NCI-H146 treated with DMSO at 0.1 percent for 48 hours (cell line): ENCODE results near the gene PERP.
"Not testable (repeated sequence)": the region's sequence is repeated elsewhere in the genome, so short reads cannot be mapped to it uniquely, and the experiment has no call there.

Experiments used
- DNase-seq: peaks from one replicate; lab custom pipeline; 2025; ENCODE audit not compliant: unreplicated experiment; lab: John Stamatoyannopoulos, UW

PERP gene

GRCh38 chr6:138107078-138107751, at the start of gene PERP:
Gene PERP (minus strand): TSS chr6:138107419. CDS start chr6:138107340, 79 bp downstream.
- DNase-seq: peak; percentile 78

GRCh38 chr6:138155443-138155842, 48.2 kb upstream of the PERP start:
- no peak for DNase-seq

- DNase-seq: no peak
Observed at GRCh38 chr6:138146544-138146943, 39.3 kb upstream of the PERP start.

- no peak for DNase-seq
Observed at GRCh38 chr6:138145402-138145801, 38.2 kb upstream of the PERP start.

- DNase-seq: no peak
Observed at GRCh38 chr6:138142806-138143205, 35.6 kb upstream of the PERP start.

GRCh38 chr6:138129190-138129589, 22.0 kb upstream of the PERP start:
- DNase-seq: no peak

GRCh38 chr6:138128096-138128495, 20.9 kb upstream of the PERP start:
- DNase-seq: no peak

- no peak for DNase-seq
Observed at GRCh38 chr6:138124096-138124495, 16.9 kb upstream of the PERP start.

GRCh38 chr6:138119976-138120375, 12.8 kb upstream of the PERP start:
- DNase-seq: no peak

GRCh38 chr6:138119229-138119628, 12.0 kb upstream of the PERP start:
- not testable (repeated sequence) for DNase-seq

- no peak for DNase-seq
Observed at GRCh38 chr6:138117376-138117914, 10.2 kb upstream of the PERP start.

GRCh38 chr6:138116661-138116999, 9.4 kb upstream of the PERP start:
- no peak for DNase-seq

GRCh38 chr6:138115877-138116660, 8.8 kb upstream of the PERP start:
- peak; percentile 87 for DNase-seq

- DNase-seq: peak; percentile 79
Observed at GRCh38 chr6:138115201-138115600, 8.0 kb upstream of the PERP start.

- DNase-seq: no peak
Observed at GRCh38 chr6:138113588-138114210, 6.5 kb upstream of the PERP start.

- DNase-seq: no peak
Observed at GRCh38 chr6:138110229-138110628, 3.0 kb upstream of the PERP start.

- DNase-seq: peak; percentile 84
Observed at GRCh38 chr6:138109042-138109997, 2.1 kb upstream of the PERP start.

GRCh38 chr6:138107752-138108592, 753 bp upstream of the PERP start:
- DNase-seq: peak; percentile 85

- DNase-seq: no peak
Observed at GRCh38 chr6:138106665-138107077, 548 bp downstream of the PERP start.
